OCI-LY1 (cell line): ENCODE results near the gene AP3S2.

Source experiments
- H2AFZ ChIP-seq: fragments of 200-600 bp; sonication (generic), shearing (Covaris generic); 2 replicates; pipeline ENCODE4 v1.6.0; 2014; ENCODE audit warnings: antibody characterized with exemption, mild to moderate bottlenecking, low read length
- H3F3A ChIP-seq: fragments of 200-600 bp; sonication (generic), shearing (Covaris generic); 2 replicates; pipeline ENCODE4 v1.6.0; 2014; ENCODE audit warnings: mild to moderate bottlenecking, antibody characterized with exemption, low read length, moderate library complexity; ENCODE audit not compliant: insufficient read depth
- H3K27ac ChIP-seq: fragments of 200-600 bp; sonication (generic); 2 replicates; pipeline ENCODE4 v1.5.1; 2014; ENCODE audit warnings: low read length, mixed run types, mild to moderate bottlenecking, low read depth; ENCODE audit not compliant: poor library complexity, severe bottlenecking
- H3K27me3 ChIP-seq: fragments of 200-600 bp; sonication (generic); 2 replicates; pipeline ENCODE4 v1.6.0; 2014; ENCODE audit warnings: antibody characterized with exemption, mild to moderate bottlenecking, low read length, moderate library complexity; ENCODE audit not compliant: insufficient read depth
- H3K36me3 ChIP-seq: fragments of 200-600 bp; sonication (generic); 2 replicates; pipeline ENCODE4 v1.6.1; 2014; ENCODE audit warnings: mild to moderate bottlenecking, antibody characterized with exemption, low read length, moderate library complexity, mixed read lengths; ENCODE audit not compliant: insufficient read depth
- H3K4me1 ChIP-seq: fragments of 200-600 bp; sonication (generic); 2 replicates; pipeline ENCODE4 v1.5.1; 2014; ENCODE audit warnings: mild to moderate bottlenecking, low read length, moderate library complexity; ENCODE audit not compliant: insufficient read depth, severe bottlenecking
- H3K4me2 ChIP-seq: fragments of 200-600 bp; sonication (generic), shearing (Covaris generic); 2 replicates; pipeline ENCODE4 v1.6.1; 2014; ENCODE audit warnings: low read length
- H3K4me3 ChIP-seq: fragments of 200-600 bp; sonication (generic); 2 replicates; pipeline ENCODE4 v1.5.1; 2014; ENCODE audit warnings: low read length, low read depth, mild to moderate bottlenecking, mixed read lengths; ENCODE audit not compliant: poor library complexity, severe bottlenecking
- H3K79me2 ChIP-seq: fragments of 200-600 bp; shearing (Covaris generic); 2 replicates; pipeline ENCODE4 v1.6.1; 2016; ENCODE audit warnings: mixed run types, low read length, mixed read lengths; ENCODE audit not compliant: insufficient read depth
- H3K9ac ChIP-seq: fragments of 200-600 bp; sonication (generic), shearing (Covaris generic); 2 replicates; pipeline ENCODE4 v1.6.1; 2014; ENCODE audit warnings: mild to moderate bottlenecking, low read length, mixed read lengths
- H3K9me2 ChIP-seq: fragments of 200-600 bp; sonication (generic), shearing (Covaris generic); 2 replicates; pipeline ENCODE4 v1.6.1; 2014; ENCODE audit warnings: low read depth, mild to moderate bottlenecking, low read length, mixed read lengths
- H3K9me3 ChIP-seq: fragments of 200-600 bp; shearing (Covaris generic); 2 replicates; pipeline ENCODE4 v1.6.1; 2014; ENCODE audit warnings: low read length, mixed read lengths
- H4K20me1 ChIP-seq: fragments of 200-600 bp; sonication (generic), shearing (Covaris generic); 2 replicates; pipeline ENCODE4 v1.6.0; 2016; ENCODE audit warnings: mild to moderate bottlenecking, low read length; ENCODE audit not compliant: insufficient read depth
- CTCF ChIP-seq: fragments of 200-600 bp; sonication (generic), shearing (Covaris generic); IDR thresholded peaks from 2 replicates; pipeline ENCODE4 v1.5.1; 2017; ENCODE audit warnings: mild to moderate bottlenecking, antibody characterized with exemption, low read length, moderate library complexity, mixed read lengths
- EZH2 ChIP-seq: fragments of 200-600 bp; sonication (generic), shearing (Covaris generic); IDR thresholded peaks from 2 replicates; pipeline ENCODE4 v1.8.0; 2017; ENCODE audit warnings: borderline replicate concordance, mixed run types, mild to moderate bottlenecking, antibody characterized with exemption, low read length, moderate library complexity, mixed read lengths

Gene AP3S2

GRCh38 chr15:89814112-89814742, 79.6 kb downstream of the AP3S2 start:
- H4K20me1 ChIP-seq = no peaks in the 10 kb centered on the region
- no peak overlapping the region for H3K4me2 ChIP-seq
- H3K4me3 ChIP-seq = no peak overlapping the region
- no peaks in the 10 kb centered on the region for H3K36me3 ChIP-seq
- H3K9ac ChIP-seq = no peak overlapping the region
- H3K27me3 ChIP-seq = no peaks in the 10 kb centered on the region
- no peaks in the 10 kb centered on the region for H3K4me1 ChIP-seq
- 0 out of 2 replicates have a peak, but pooled peaks cover 2% of the 10 kb centered on the region for H3K9me3 ChIP-seq
- H3K9me2 ChIP-seq = no peaks in the 10 kb centered on the region
- H3K27ac ChIP-seq = no peak overlapping the region
- H3F3A ChIP-seq = no peaks in the 10 kb centered on the region
- no peaks in the 10 kb centered on the region for H3K79me2 ChIP-seq
- H2AFZ ChIP-seq = no peak overlapping the region
- no peak for TF ChIP-seq CTCF
- no peak for TF ChIP-seq EZH2

- no peak overlapping the region for H2AFZ ChIP-seq
- H3K4me2 ChIP-seq = no peak overlapping the region
- no peak overlapping the region for H3K9ac ChIP-seq
- H3K9me2 ChIP-seq = no peaks in the 10 kb centered on the region
- no peak for TF ChIP-seq EZH2
- TF ChIP-seq CTCF = no peak
- no peaks in the 10 kb centered on the region for H3K4me1 ChIP-seq
- no peaks in the 10 kb centered on the region for H3K79me2 ChIP-seq
- no peaks in the 10 kb centered on the region for H3F3A ChIP-seq
- H3K36me3 ChIP-seq = no peaks in the 10 kb centered on the region
- H4K20me1 ChIP-seq = no peaks in the 10 kb centered on the region
- H3K9me3 ChIP-seq = 0 out of 2 replicates have a peak, but pooled peaks cover 2% of the 10 kb centered on the region
- H3K4me3 ChIP-seq = no peak overlapping the region
- H3K27me3 ChIP-seq = no peaks in the 10 kb centered on the region
- no peak overlapping the region for H3K27ac ChIP-seq
Observed at GRCh38 chr15:89813381-89814111, 80.2 kb downstream of the AP3S2 start.

GRCh38 chr15:89812847-89813320, 80.9 kb downstream of the AP3S2 start:
- Histone ChIP-seq H3K9ac (no peak overlapping the region), H4K20me1 (no peaks in the 10 kb centered on the region), H3K36me3 (no peaks in the 10 kb centered on the region), H3K4me2 (no peak overlapping the region), H3K4me3 (no peak overlapping the region), H3K4me1 (no peaks in the 10 kb centered on the region), H3F3A (no peaks in the 10 kb centered on the region), H3K27me3 (no peaks in the 10 kb centered on the region), H3K79me2 (no peaks in the 10 kb centered on the region), H3K9me3 (0 out of 2 replicates have a peak, but pooled peaks cover 2% of the 10 kb centered on the region), H3K9me2 (no peaks in the 10 kb centered on the region), H3K27ac (no peak overlapping the region), H2AFZ (no peak overlapping the region)
- TF ChIP-seq EZH2 (no peak), CTCF (no peak)
